Liver (tissue), 9 donors: ENCODE data around the gene GPR68. TPM values are rescaled to one million over a fixed set of nuclear protein-coding genes. Genes with fewer than 3 reads are reported as not detected.

Experiments used
- DNase-seq: peaks from one replicate; pipeline ENCODE4 v3.0.0-alpha.2; 2017; ENCODE audit warnings: low spot score
- H3K27ac ChIP-seq, 2 donors: one replicate each; pipeline ENCODE4 v1.7.0; 2013; ENCODE audit warnings: inconsistent platforms in 2 of 2, low read length in 2 of 2, control low read depth in 1 of 2, low read depth in 1 of 2, mild to moderate bottlenecking in 1 of 2
- H3K27me3 ChIP-seq, 4 donors: one replicate each; pipeline versions ENCODE4 v1.6.1 to v1.7.0; 2013; ENCODE audit warnings: low read length in 3 of 4, inconsistent platforms in 1 of 4, mild to moderate bottlenecking in 1 of 4, moderate library complexity in 1 of 4; ENCODE audit not compliant: control insufficient read depth in 4 of 4, insufficient read depth in 4 of 4
- H3K36me3 ChIP-seq, 4 donors: one replicate each; pipeline versions ENCODE4 v1.6.1 to v1.7.0; 2013; ENCODE audit warnings: low read length in 3 of 4, mild to moderate bottlenecking in 3 of 4, low read depth in 1 of 4, moderate library complexity in 1 of 4; ENCODE audit not compliant: control insufficient read depth in 4 of 4, insufficient read depth in 3 of 4
- H3K4me1 ChIP-seq, 4 donors: one replicate each; pipeline versions ENCODE4 v1.6.1 to v1.7.0; 2013; ENCODE audit warnings: low read length in 3 of 4, mild to moderate bottlenecking in 3 of 4, moderate library complexity in 1 of 4; ENCODE audit not compliant: control insufficient read depth in 4 of 4, insufficient read depth in 4 of 4
- H3K4me3 ChIP-seq, 3 donors: one replicate each; pipeline versions ENCODE4 v1.6.1 to v1.7.0; 2013; ENCODE audit warnings: low read length in 3 of 3, control low read depth in 1 of 3, low read depth in 1 of 3, mild to moderate bottlenecking in 1 of 3
- H3K9ac ChIP-seq, 2 donors: one replicate each; pipeline ENCODE4 v1.7.0; 2013; ENCODE audit warnings: low read length in 2 of 2, mild to moderate bottlenecking in 2 of 2, moderate library complexity in 2 of 2, control low read depth in 1 of 2, low read depth in 1 of 2
- H3K9me3 ChIP-seq, 4 donors: one replicate each; pipeline versions ENCODE4 v1.6.1 to v1.7.0; 2013; ENCODE audit warnings: low read length in 3 of 4; ENCODE audit not compliant: control insufficient read depth in 4 of 4
- ATF3 ChIP-seq: IDR thresholded peaks from 2 replicates; pipeline ENCODE4 v1.6.1; 2016; ENCODE audit warnings: antibody characterized with exemption
- EGR1 ChIP-seq, 2 donors: IDR thresholded peaks; 2 replicates each; pipeline ENCODE4 v1.6.1; 2016 to 2018; ENCODE audit warnings: antibody characterized with exemption in 2 of 2, low read depth in 2 of 2
- FOXA1 ChIP-seq: IDR thresholded peaks from 2 replicates; pipeline ENCODE4 v1.6.1; 2016; ENCODE audit warnings: antibody characterized with exemption
- FOXA2 ChIP-seq: IDR thresholded peaks from 2 replicates; pipeline ENCODE4 v1.6.1; 2016; ENCODE audit warnings: antibody characterized with exemption
- GABPA ChIP-seq, 2 donors: IDR thresholded peaks in 1 of 2; conservative IDR thresholded peaks in 1 of 2; 2 replicates each; pipeline ENCODE4 v1.6.1; 2016; ENCODE audit warnings: antibody characterized with exemption in 2 of 2, mild to moderate bottlenecking in 1 of 2, moderate library complexity in 1 of 2
- HNF4A ChIP-seq, 2 donors: conservative IDR thresholded peaks; 2 replicates each; pipeline ENCODE4 v1.6.1; 2016; ENCODE audit warnings: antibody characterized with exemption in 2 of 2, mild to moderate bottlenecking in 2 of 2
- HNF4G ChIP-seq: IDR thresholded peaks from 2 replicates; pipeline ENCODE4 v1.6.1; 2016; ENCODE audit warnings: antibody characterized with exemption
- JUND ChIP-seq, 2 donors: IDR thresholded peaks; 2 replicates each; pipeline ENCODE4 v1.6.1; 2016; ENCODE audit warnings: antibody characterized with exemption in 2 of 2
- MAX ChIP-seq: IDR thresholded peaks from 2 replicates; pipeline ENCODE4 v1.6.1; 2016; ENCODE audit warnings: antibody characterized with exemption
- NR2F2 ChIP-seq: IDR thresholded peaks from 2 replicates; pipeline ENCODE4 v1.6.1; 2016; ENCODE audit warnings: antibody characterized with exemption
- RAD21 ChIP-seq, 2 donors: IDR thresholded peaks; 2 replicates each; pipeline ENCODE4 v1.6.1; 2016; ENCODE audit warnings: antibody characterized with exemption in 2 of 2, mild to moderate bottlenecking in 2 of 2
- REST ChIP-seq: IDR thresholded peaks from 2 replicates; pipeline ENCODE4 v1.6.1; 2016; ENCODE audit warnings: antibody characterized with exemption, mild to moderate bottlenecking
- RXRA ChIP-seq, 2 donors: IDR thresholded peaks; 2 replicates each; pipeline ENCODE4 v1.6.1; 2017 to 2018; ENCODE audit warnings: antibody characterized with exemption in 2 of 2, mild to moderate bottlenecking in 1 of 2
- SP1 ChIP-seq: IDR thresholded peaks from 2 replicates; pipeline ENCODE4 v1.6.1; 2018; ENCODE audit warnings: antibody characterized with exemption, mild to moderate bottlenecking
- TAF1 ChIP-seq: conservative IDR thresholded peaks from 2 replicates; pipeline ENCODE4 v1.6.1; 2016; ENCODE audit warnings: antibody characterized with exemption, mild to moderate bottlenecking
- YY1 ChIP-seq: IDR thresholded peaks from 2 replicates; pipeline ENCODE4 v1.6.1; 2016; ENCODE audit warnings: antibody characterized with exemption, mild to moderate bottlenecking
- WGBS: extraction: QIAGEN DNeasy Blood & Tissue Kit; methylation state at CpG from one replicate; pipeline ENCODE4 v1.1.7; 2013; 5-methylcytosine and 5-hydroxymethylcytosine counted together
- polyA plus RNA-seq, 2 donors: library from polyadenylated mRNA; stranded (reverse) in 1 of 2; unstranded in 1 of 2; fragments of 200-250 nt in 1 of 2; fragments of >200 nt in 1 of 2; fragmentation: Nextera tagmentation in 1 of 2; extraction: Ambion mirVana in 1 of 2; gene quantifications; one replicate each; pipeline versions ENCODE4 v1.2.1 to v1.2.3, GENCODE V29; 2013 to 2015
- total RNA-seq, 2 donors: library from RNA; depleted of rRNA; stranded (reverse); fragments of >200 nt; gene quantifications; one replicate each; pipeline ENCODE4 v1.2.3, GENCODE V29; 2014
- TF ChIP-seq, protein P1 (sequence below): fragments of 150-350 bp; IDR thresholded peaks from 2 replicates; pipeline ENCODE4 v1.5.1; 2017; ENCODE audit warnings: improper control_type of control experiment, low read depth, low read length; ENCODE audit not compliant: missing input control
- TF ChIP-seq, protein P2 (sequence below): IDR thresholded peaks from 2 replicates; pipeline ENCODE4 v1.6.1; 2016; ENCODE audit warnings: antibody characterized with exemption
- donor health status: healthy.
- donor health status: healthy.
- donor health status: healthy.
- donor health status: healthy.
- donor health status: healthy.

GPR68 gene
- total and polyA plus RNA-seq, 4 donors, result 0.17 to 0.37 (median 0.33) TPM; not detected in 1

DNA sequence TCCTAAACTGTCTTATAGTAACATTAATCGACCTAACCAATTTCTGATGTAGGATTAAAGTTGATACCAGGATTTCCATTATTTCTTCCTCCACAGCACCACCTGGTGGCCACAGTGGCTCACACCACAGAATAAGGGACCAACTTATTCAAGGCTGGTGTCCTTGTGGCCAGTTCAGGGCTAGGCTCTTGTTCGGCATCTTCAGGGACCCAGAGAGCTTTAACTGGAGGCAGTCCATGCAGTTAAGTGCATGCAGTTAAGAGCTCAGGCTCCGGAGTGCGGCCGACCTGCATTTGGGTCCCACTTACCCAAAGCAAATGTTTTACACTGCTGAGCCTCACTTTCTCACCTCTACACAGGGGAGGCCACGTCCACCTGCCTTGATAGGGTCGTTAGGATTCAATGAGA, 42.0 kb upstream of the GPR68 start:
- peaks cover 0 to 49% (median 10%) of the 10 kb centered on the region in 4 donors for H3K36me3 ChIP-seq
- TF ChIP-seq YY1 (no peak), REST (no peak), GABPA (IDR thresholded peaks at IDR 0.05 in 1 of 2, conservative IDR thresholded peaks at IDR 0.05 in 1 of 2) (no peak), HNF4G (no peak), JUND (IDR thresholded peaks at IDR 0.05) (no peak), RAD21 (IDR thresholded peaks at IDR 0.05) (peak; percentile 89 to 94), FOXA1 (no peak), TAF1 (no peak)
- TF ChIP-seq, protein P1, sequence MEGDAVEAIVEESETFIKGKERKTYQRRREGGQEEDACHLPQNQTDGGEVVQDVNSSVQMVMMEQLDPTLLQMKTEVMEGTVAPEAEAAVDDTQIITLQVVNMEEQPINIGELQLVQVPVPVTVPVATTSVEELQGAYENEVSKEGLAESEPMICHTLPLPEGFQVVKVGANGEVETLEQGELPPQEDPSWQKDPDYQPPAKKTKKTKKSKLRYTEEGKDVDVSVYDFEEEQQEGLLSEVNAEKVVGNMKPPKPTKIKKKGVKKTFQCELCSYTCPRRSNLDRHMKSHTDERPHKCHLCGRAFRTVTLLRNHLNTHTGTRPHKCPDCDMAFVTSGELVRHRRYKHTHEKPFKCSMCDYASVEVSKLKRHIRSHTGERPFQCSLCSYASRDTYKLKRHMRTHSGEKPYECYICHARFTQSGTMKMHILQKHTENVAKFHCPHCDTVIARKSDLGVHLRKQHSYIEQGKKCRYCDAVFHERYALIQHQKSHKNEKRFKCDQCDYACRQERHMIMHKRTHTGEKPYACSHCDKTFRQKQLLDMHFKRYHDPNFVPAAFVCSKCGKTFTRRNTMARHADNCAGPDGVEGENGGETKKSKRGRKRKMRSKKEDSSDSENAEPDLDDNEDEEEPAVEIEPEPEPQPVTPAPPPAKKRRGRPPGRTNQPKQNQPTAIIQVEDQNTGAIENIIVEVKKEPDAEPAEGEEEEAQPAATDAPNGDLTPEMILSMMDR, result peak; percentile 96

DNA sequence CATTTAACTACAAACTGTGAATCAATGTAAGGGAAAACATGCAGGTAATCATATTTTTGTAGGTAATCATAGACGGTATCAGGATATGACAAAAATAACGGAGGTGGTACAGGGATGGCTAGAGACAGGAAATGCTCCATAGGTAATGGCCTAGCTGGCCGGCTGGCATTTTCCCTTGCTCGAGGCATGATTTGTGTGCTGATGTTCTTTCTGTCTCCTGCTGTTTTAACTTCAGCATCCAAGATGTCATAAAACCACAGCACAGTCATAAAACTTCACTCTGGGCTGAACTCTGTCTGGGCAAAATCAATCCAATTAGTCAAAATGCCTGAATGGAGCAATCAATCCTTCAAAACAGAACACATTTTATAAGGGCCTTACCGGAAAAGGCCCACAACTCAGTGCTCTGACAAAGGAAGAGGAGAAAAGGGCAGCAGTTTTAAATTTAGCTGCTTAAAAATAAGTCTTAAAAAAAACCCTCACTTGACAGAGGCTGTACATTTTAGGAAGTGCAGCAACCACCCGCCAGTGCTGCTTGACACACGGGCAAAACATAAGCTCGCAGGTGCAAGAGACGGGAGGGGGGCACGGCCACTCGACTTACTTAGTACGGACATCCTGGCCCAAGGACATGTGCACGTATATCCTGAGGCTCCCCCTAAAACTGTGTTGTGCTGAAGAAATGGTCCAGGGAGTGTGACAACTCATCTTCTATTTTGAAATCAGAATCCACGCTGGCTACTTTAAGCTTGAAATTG, 40.5 kb upstream of the GPR68 start:
- H3K36me3 ChIP-seq, result peaks cover 1 to 42% (median 13%) of the 10 kb centered on the region in 4 donors
- H3K27me3 ChIP-seq, result no peaks in the 10 kb centered on the region
- H3K9me3 ChIP-seq, result no peaks in the 10 kb centered on the region
- no peak overlapping the region for H3K4me3 ChIP-seq
- no peak for DNase-seq
- H3K27ac ChIP-seq, result no peak overlapping the region
- no peaks in the 10 kb centered on the region for H3K4me1 ChIP-seq
- no peak overlapping the region for H3K9ac ChIP-seq
- 88% methylated on average over 14 of the region's 14 CpGs for WGBS
- TF ChIP-seq ATF3 (no peak), YY1 (no peak), REST (no peak), FOXA1 (no peak), MAX (no peak), JUND (IDR thresholded peaks at IDR 0.05) (no peak), HNF4G (no peak), RAD21 (IDR thresholded peaks at IDR 0.05) (no peak), RXRA (IDR thresholded peaks at IDR 0.05) (no peak), FOXA2 (no peak), SP1 (no peak), GABPA (IDR thresholded peaks at IDR 0.05 in 1 of 2, conservative IDR thresholded peaks at IDR 0.05 in 1 of 2) (no peak), HNF4A (conservative IDR thresholded peaks at IDR 0.05) (no peak), NR2F2 (no peak), EGR1 (IDR thresholded peaks at IDR 0.05; ENCODE audit: low read depth in 2 of 2) (no peak)
- TF ChIP-seq, protein P2, sequence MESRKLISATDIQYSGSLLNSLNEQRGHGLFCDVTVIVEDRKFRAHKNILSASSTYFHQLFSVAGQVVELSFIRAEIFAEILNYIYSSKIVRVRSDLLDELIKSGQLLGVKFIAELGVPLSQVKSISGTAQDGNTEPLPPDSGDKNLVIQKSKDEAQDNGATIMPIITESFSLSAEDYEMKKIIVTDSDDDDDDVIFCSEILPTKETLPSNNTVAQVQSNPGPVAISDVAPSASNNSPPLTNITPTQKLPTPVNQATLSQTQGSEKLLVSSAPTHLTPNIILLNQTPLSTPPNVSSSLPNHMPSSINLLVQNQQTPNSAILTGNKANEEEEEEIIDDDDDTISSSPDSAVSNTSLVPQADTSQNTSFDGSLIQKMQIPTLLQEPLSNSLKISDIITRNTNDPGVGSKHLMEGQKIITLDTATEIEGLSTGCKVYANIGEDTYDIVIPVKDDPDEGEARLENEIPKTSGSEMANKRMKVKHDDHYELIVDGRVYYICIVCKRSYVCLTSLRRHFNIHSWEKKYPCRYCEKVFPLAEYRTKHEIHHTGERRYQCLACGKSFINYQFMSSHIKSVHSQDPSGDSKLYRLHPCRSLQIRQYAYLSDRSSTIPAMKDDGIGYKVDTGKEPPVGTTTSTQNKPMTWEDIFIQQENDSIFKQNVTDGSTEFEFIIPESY, result no peak

More for the DNA sequence above, 42.0 kb upstream of the GPR68 start:
- no peak overlapping the region for H3K9ac ChIP-seq
- peak; percentile 84 for DNase-seq
- 42% methylated on average over 7 of the region's 7 CpGs for WGBS
- no peak overlapping the region for H3K27ac ChIP-seq
- H3K27me3 ChIP-seq, result no peaks in the 10 kb centered on the region
- no peaks in the 10 kb centered on the region for H3K9me3 ChIP-seq
- H3K4me3 ChIP-seq, result no peak overlapping the region
- no peaks in the 10 kb centered on the region for H3K4me1 ChIP-seq
